Measurements from ENCODE around the gene NKPD1.

The NKPD1 gene

DNA sequence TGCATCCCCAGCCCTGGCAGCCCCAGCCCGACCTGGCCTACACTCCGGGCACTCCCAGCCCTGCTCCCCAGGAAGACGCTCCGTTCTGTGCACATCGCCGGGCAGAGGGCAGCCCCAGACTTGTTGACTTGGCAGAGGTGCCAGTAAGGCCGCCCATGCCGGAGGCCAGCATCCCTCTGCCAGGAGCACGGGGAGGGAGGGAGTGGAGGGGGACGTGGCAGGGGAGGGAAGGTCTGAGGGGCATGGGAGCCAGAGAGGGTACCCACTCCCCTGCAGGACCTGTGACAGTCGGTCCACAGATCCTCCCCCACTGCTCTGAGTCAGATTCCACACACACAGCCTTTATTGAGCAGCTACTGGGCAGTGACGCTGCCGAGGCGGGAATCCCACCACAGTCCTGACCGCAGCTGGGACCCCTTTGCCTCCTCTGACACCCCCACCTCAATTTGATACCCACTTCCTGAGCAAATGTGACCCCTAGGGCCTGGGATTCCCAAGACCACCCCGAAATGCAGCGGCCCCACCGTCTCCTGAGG, 1.9 kb upstream of the NKPD1 start:
- no peak for DNase-seq (ENCODE audit: low spot score)
- in situ Hi-C loops (cut with MboI; ENCODE audit: low sequenced_read_pairs, unreplicated experiment): no loop called here
- TF ChIP-seq, protein P1, sequence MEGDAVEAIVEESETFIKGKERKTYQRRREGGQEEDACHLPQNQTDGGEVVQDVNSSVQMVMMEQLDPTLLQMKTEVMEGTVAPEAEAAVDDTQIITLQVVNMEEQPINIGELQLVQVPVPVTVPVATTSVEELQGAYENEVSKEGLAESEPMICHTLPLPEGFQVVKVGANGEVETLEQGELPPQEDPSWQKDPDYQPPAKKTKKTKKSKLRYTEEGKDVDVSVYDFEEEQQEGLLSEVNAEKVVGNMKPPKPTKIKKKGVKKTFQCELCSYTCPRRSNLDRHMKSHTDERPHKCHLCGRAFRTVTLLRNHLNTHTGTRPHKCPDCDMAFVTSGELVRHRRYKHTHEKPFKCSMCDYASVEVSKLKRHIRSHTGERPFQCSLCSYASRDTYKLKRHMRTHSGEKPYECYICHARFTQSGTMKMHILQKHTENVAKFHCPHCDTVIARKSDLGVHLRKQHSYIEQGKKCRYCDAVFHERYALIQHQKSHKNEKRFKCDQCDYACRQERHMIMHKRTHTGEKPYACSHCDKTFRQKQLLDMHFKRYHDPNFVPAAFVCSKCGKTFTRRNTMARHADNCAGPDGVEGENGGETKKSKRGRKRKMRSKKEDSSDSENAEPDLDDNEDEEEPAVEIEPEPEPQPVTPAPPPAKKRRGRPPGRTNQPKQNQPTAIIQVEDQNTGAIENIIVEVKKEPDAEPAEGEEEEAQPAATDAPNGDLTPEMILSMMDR (IDR thresholded peaks at IDR 0.05; ENCODE audit: borderline replicate concordance, control extremely low read depth, extremely low read depth, insufficient read depth, missing control alignments): no peak

DNA sequence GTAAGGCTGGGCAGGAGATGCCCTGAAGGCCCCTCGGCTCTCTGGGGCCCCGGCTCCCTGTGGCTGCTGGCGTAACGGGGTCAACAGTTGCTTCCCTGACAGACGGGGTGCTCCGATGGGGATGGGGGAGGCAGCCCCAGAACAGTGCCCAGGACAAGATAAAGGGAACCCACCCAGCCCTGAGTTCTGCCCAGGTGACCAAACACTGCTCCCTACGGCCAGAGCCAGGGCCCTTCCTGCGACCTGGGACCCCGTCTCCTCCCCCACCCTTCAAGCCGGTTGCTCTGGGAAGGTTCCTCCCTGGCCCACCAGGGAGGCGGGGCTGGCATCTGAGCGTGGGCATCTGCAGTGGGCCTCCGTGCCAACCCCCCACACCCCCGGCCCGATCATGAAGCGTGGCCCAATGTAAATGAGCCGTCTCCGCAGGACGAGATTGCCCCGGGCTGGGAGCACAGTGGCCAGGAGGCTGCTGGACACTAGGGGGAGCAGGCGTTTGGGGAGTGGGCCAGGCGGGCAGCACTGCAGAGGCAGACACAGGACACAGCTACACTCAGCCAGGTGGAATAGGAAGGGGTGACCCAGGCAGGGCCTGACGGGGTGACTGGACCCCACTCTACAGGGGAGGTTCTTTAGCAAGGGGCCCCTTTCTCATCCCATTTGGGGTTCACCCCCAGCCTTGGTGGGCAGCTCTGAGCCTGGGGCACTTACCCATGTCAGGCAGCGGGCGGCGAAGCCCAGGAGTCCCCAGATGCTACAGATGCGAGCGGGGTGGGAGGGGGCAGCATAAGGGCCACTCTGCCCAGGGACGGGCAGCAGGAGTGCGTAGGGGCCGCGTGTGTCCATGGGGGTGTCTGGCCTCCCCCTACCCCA, 1.2 kb upstream of the NKPD1 start:
- no peak for DNase-seq (ENCODE audit: low spot score)
- in situ Hi-C loops (cut with MboI; ENCODE audit: low sequenced_read_pairs, unreplicated experiment): no loop called here
- TF ChIP-seq, protein P1 (IDR thresholded peaks at IDR 0.05; ENCODE audit: borderline replicate concordance, control extremely low read depth, extremely low read depth, insufficient read depth, missing control alignments): no peak

DNA sequence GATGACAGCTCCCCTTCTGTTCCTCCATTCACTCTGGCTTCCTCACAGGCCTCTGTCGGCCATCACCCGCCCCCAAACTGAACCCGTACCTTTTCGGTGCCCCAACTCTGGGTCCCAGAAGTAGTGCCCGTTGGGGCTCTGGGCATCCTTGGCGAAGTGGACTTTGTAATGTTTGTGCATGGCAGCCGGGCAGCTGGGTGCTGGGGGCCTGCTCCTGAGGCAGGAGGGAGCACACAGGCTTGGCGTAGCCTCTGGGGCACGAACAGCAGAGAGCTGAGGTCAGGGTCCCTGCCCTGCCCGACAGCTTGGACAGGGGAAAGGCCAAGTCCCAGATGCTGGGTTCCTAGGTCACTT, 834 bp downstream of the NKPD1 start:
- in situ Hi-C loops (cut with MboI; ENCODE audit: low sequenced_read_pairs, unreplicated experiment): no loop called here
- TF ChIP-seq, protein P1 (IDR thresholded peaks at IDR 0.05; ENCODE audit: borderline replicate concordance, control extremely low read depth, extremely low read depth, insufficient read depth, missing control alignments): no peak
- DNase-seq (ENCODE audit: low spot score): no peak

DNA sequence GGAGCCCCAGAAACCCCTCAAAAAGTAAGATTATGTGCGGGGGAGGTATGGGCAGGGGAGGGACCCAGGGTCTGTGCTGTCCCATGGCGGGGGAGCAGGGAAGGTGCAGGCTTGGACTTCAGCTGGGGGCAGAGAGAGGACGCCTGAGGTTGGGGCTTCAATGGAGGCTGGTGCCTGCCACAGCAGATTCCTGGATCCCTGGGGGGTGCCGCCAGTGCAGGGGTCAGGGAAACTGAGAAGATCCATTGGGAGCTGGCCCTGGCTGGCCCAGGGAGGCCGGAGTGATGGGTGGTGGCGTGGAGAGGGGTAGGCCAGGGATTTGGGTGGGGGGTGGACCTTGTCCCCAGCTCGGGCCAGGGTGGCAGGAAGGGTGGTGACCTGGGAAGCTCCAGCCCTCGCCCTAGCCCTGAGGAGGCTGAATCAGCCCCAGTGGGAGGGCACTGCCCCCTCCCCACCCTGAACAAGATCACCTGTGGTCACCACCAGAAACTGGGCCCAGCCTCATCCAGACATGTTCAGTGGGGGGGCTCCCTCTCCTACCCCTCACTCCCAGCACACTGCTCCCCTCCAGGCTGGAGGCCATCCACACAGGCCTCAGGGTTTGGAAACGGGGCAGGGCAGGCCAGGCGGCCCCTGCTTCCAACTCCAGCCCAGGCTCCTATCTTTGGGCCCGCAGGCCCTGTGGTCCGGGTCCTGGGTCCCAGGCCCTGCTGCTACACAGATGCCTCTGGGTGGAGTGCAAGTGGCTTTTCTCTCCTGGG, 1.4 kb downstream of the NKPD1 start:
- TF ChIP-seq, protein P1 (IDR thresholded peaks at IDR 0.05; ENCODE audit: borderline replicate concordance, control extremely low read depth, extremely low read depth, insufficient read depth, missing control alignments): no peak
- in situ Hi-C loops (cut with MboI; ENCODE audit: low sequenced_read_pairs, unreplicated experiment): no loop called here
- DNase-seq (ENCODE audit: low spot score): no peak

DNA sequence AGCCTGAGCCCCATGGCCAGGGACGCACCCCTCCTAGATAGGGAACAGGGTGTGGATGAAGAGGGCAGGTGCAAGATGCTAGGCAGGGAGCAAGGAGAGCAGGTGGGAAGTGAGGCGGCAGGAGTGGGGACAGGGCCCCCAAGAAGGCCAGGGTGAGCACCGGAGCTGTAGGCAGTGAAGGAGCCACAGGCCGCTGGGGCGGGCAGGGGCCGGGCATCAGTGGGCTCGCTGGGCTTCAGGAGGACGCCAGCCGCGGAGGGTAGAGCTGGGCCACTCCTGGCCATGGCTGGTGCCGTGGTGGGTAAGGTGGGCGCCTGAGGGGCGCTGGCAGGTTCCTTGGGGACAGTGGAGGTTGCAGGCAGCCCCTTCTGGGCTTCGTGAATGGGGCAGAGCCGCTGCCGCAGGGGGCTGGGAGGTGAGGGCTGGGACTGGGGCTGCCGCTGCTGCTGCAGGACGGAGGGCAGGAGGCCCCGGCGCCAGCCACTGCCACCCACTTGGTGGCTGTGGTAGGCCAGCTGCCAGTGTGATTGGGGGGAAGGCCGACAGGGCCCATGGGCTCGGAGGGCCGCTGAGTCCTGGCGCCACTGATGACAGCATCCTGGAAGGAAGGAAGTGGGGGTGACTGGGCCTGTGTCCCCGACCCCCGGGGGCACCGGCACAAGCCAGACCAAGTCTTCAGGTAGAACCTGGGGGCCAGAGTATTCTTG, 2.1 kb downstream of the NKPD1 start:
- DNase-seq (ENCODE audit: low spot score): no peak
- in situ Hi-C loops (cut with MboI; ENCODE audit: low sequenced_read_pairs, unreplicated experiment): no loop called here
- TF ChIP-seq, protein P1 (IDR thresholded peaks at IDR 0.05; ENCODE audit: borderline replicate concordance, control extremely low read depth, extremely low read depth, insufficient read depth, missing control alignments): no peak

DNA sequence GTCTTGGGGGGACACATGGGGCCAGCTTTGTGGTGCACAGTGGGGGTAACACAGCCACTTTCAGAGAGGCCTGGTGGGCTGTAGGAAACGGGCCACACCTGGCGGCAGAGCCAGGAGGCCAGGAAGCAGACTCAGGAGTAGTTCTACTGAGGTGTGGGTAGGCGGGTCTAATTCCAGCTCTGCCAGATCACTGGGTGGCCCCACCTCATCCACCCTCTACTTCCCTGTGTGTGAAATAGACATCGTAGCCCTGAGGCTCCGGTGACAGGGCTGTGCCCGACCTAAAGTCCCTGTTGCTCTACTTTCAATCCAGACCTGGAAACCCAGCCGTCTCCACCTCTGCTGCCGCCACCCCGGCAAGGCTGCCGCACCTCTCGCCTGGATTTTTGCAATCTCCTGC, 4.0 kb downstream of the NKPD1 start:
- TF ChIP-seq, protein P1 (IDR thresholded peaks at IDR 0.05; ENCODE audit: borderline replicate concordance, control extremely low read depth, extremely low read depth, insufficient read depth, missing control alignments): no peak
- DNase-seq (ENCODE audit: low spot score): no peak
- in situ Hi-C loops (cut with MboI; ENCODE audit: low sequenced_read_pairs, unreplicated experiment): no loop called here

Data from GM13976 (cell line).